Prostate gland (tissue), 2 donors: ENCODE measurements around the gene PTGDS. TPM values are rescaled to one million over a fixed set of nuclear protein-coding genes. Genes with fewer than 3 reads are reported as not detected.

Experiments used
- DNase-seq: peaks from one replicate; pipeline ENCODE4 v3.0.0-alpha.2; 2019; ENCODE audit warnings: low spot score
- H3K27ac ChIP-seq, 2 donors: fragments of 200-600 bp; sonication (generic); 2 replicates each; pipeline ENCODE4 v1.5.1; 2017 to 2019
- H3K27me3 ChIP-seq: fragments of 200-600 bp; sonication (generic); replicated peaks from 2 replicates; pipeline ENCODE4 v1.5.1; 2019; ENCODE audit not compliant: insufficient read depth
- H3K36me3 ChIP-seq, 2 donors: fragments of 200-600 bp; sonication (generic); 1 replicate in 1 of 2; 2 replicates in 1 of 2; pipeline versions ENCODE4 v1.5.1 to v1.8.1; 2017 to 2019
- H3K4me1 ChIP-seq: fragments of 200-600 bp; sonication (generic); replicated peaks from 2 replicates; pipeline ENCODE4 v1.5.1; 2019
- H3K4me3 ChIP-seq, 2 donors: fragments of 200-600 bp; sonication (generic); 2 replicates each; pipeline ENCODE4 v1.5.1; 2017 to 2019
- H3K9me3 ChIP-seq: fragments of 200-600 bp; sonication (generic); 2 replicates; pipeline ENCODE4 v1.5.1; 2017
- CTCF ChIP-seq, 4 experiments: fragments of 200-600 bp in 2 of 4; fragments of 450-650 bp in 2 of 4; sonication (generic) in 2 of 4; IDR thresholded peaks; 1 replicate in 3 of 4; 2 replicates in 1 of 4; pipeline ENCODE4 v1.5.1; 2016 to 2019; ENCODE audit warnings: antibody characterized with exemption in 4 of 4, mild to moderate bottlenecking in 2 of 4, moderate library complexity in 2 of 4
- POLR2A ChIP-seq: fragments of 450-650 bp; IDR thresholded peaks from one replicate; pipeline ENCODE4 v1.6.1; 2016; ENCODE audit warnings: antibody characterized with exemption, mild to moderate bottlenecking
- POLR2AphosphoS5 ChIP-seq: sonication (generic); formaldehyde crosslinking; IDR thresholded peaks from one replicate; pipeline ENCODE4 v1.6.1; 2017; ENCODE audit warnings: antibody characterized with exemption
- WGBS: methylation state at CpG from one replicate; pipeline ENCODE4 v1.1.5; 2018; 5-methylcytosine and 5-hydroxymethylcytosine counted together
- intact Hi-C: fragments of 100-400 bp; cut with DNase I; formaldehyde crosslinking; loops from one replicate; pipeline ENCODE4 v1.14.2; 2022
- total RNA-seq, 2 donors: library from RNA; depleted of rRNA; stranded (reverse); fragments of >200 nt; gene quantifications; one replicate each; pipeline ENCODE4 v1.1.0, GENCODE V29; 2016

PTGDS gene
- total RNA-seq, 2 donors from 2014 or later = 59.4 to 5,242 TPM

DNA sequence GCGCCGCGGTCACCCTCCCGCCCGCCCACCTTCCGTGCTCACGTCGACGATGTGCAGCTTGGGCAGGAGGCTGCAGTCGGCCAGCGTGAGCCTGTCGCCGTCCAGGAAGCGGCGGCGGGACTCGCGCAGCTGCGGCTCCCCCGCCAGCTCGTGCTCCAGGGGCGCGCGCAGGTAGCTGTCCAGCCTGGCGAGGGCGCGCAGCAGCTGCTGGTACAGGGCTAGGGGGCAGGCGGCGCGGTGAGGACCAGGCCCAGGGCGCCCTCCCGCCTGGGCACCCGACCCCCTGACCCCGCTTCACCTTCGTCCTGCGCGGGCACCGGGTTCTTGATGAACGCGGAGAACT is 17.6 kb downstream of the PTGDS start:
- WGBS = 58% methylated on average over 7 of the region's 40 CpGs
- no peak overlapping the region for H3K4me3 ChIP-seq
- intact Hi-C loops = no loop called here

DNA sequence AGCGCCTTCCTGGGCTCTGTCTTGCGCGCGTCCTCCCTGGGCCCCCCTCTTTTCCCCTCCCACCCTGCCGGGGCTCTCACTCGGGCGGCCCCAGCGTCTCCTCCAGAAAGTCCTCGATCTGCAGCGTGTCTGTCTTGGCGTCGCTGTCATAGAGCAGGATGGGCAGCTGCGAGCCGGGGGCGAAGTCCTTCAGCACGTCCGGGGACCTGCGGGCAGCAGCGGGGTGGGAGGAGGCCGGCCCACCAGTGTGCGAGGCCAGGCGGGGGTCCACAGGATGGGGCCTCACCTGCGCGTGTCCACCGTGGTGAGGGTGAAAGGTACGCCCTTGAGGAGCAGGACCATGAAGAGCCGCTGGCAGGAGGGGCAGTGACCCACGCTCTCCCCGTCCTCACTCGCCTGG is 18.1 kb downstream of the PTGDS start:
- 55% methylated on average over 30 of the region's 30 CpGs for WGBS
- H3K4me3 ChIP-seq = no peak overlapping the region
- no peaks in the 10 kb centered on the region for H3K36me3 ChIP-seq
- H3K27me3 ChIP-seq = no peaks in the 10 kb centered on the region
- H3K9me3 ChIP-seq = no peaks in the 10 kb centered on the region
- TF ChIP-seq POLR2A (no peak), CTCF (IDR thresholded peaks at IDR 0.05) (no peak), POLR2AphosphoS5 (no peak)
- H3K27ac ChIP-seq = no peak overlapping the region
- H3K4me1 ChIP-seq = peaks cover 21% of the 10 kb centered on the region
- DNase-seq = no peak
- intact Hi-C loops = no loop called here

More for the DNA sequence above, 17.6 kb downstream of the PTGDS start:
- DNase-seq = no peak
- H3K4me1 ChIP-seq = peaks cover 21% of the 10 kb centered on the region
- H3K27ac ChIP-seq = no peak overlapping the region
- TF ChIP-seq POLR2AphosphoS5 = no peak
- TF ChIP-seq CTCF (IDR thresholded peaks at IDR 0.05) = no peak
- no peak for TF ChIP-seq POLR2A
- H3K9me3 ChIP-seq = no peaks in the 10 kb centered on the region
- no peaks in the 10 kb centered on the region for H3K36me3 ChIP-seq
- no peaks in the 10 kb centered on the region for H3K27me3 ChIP-seq

DNA sequence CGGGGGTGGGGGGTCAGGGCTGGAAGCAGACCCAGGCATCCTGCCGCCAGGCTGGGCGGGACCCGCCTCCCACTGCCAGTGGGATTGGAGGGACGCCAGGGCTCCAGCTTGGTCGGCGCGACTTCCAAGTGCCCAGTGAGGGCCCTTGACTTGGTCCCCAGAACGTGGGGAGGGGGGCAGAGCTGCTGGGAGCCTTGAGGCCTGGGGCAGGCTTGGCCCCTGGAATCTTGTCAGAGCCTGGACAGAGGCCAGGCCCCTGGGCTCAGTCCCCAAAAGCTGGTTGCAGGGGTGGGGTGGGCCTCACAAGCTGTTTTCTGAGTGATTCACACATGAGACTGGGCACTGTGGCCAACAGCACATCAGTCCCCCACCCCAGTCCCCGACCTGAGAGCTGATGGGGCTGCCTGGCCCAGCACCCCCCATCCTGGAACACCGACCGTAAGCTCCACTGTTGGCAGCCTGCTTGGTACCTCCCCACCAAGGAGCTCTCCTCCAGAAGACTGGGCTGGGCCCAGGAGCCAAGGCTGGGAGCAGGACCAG is 18.5 kb downstream of the PTGDS start:
- Histone ChIP-seq H3K4me1 (peaks cover 21% of the 10 kb centered on the region), H3K27ac (no peak overlapping the region), H3K36me3 (no peaks in the 10 kb centered on the region), H3K27me3 (no peaks in the 10 kb centered on the region), H3K4me3 (peak overlapping the region; percentile 3 to 18), H3K9me3 (no peaks in the 10 kb centered on the region)
- no peak for TF ChIP-seq CTCF (IDR thresholded peaks at IDR 0.05)
- TF ChIP-seq POLR2AphosphoS5 = no peak
- TF ChIP-seq POLR2A = no peak
- DNase-seq = no peak
- intact Hi-C loops = no loop called here
- WGBS = 21% methylated on average over 12 of the region's 12 CpGs

GRCh38 chr9:136996361-136997292 is 19.3 kb downstream of the PTGDS start, which contains the start of gene CLIC3:
Gene CLIC3 (minus strand): TSS chr9:136996568. CDS start chr9:136996543, 25 bp downstream.
- Histone ChIP-seq H3K4me1 (peaks cover 21% of the 10 kb centered on the region), H3K27me3 (no peaks in the 10 kb centered on the region), H3K9me3 (no peaks in the 10 kb centered on the region), H3K27ac (no peak within 1 kb of the TSS), H3K36me3 (no peaks in the 10 kb centered on the region), H3K4me3 (peak within 1 kb of the TSS; percentile 3 to 18)
- intact Hi-C loops = no loop called here
- no peak for DNase-seq
- no peak for TF ChIP-seq POLR2AphosphoS5
- WGBS = 15% methylated on average over 34 of the region's 35 CpGs

GRCh38 chr9:136997371-136997770 is 20.1 kb downstream of the PTGDS start:
- TF ChIP-seq CTCF (IDR thresholded peaks at IDR 0.05) = no peak
- no peak for TF ChIP-seq POLR2AphosphoS5
- TF ChIP-seq POLR2A = no peak
- no peak overlapping the region for H3K27ac ChIP-seq
- H3K27me3 ChIP-seq = no peaks in the 10 kb centered on the region
- peaks cover 21% of the 10 kb centered on the region for H3K4me1 ChIP-seq
- intact Hi-C loops = no loop called here
- H3K9me3 ChIP-seq = no peaks in the 10 kb centered on the region
- DNase-seq = no peak
- 83% methylated on average over 9 of the region's 10 CpGs for WGBS
- H3K4me3 ChIP-seq = no peak overlapping the region
- no peaks in the 10 kb centered on the region for H3K36me3 ChIP-seq
